K562 (cell line): Measurements from ENCODE around the gene RCSD1. TPM values are rescaled to one million over a fixed set of nuclear protein-coding genes. Genes with fewer than 3 reads are reported as not detected.

Experiments
- ATAC-seq: fragments of 200-7000 bp; cut with Tn5 transposase; 3 replicates; pipeline ENCODE4 v1.9.1; 2020; ENCODE audit warnings: moderate library complexity
- BruUV-seq: library from RNA; stranded (reverse); fragments of 400-500 nt; replicated peaks from 2 replicates; lab custom pipeline; 2021; lab: Mats Ljungman, UMichigan
- CTCF ChIA-PET: fragments of 300-600 bp; formaldehyde crosslinking; extraction: SDS; loops from one replicate; lab custom pipeline; 2021; ENCODE audit warnings: low intra/inter-chr PET ratio; lab: Yijun Ruan, JAX
- POLR2A ChIA-PET: fragments of 300-600, 350-650 bp; sonication (Branson Sonifier 250); formaldehyde crosslinking; extraction: SDS; loops from one replicate; lab custom pipeline; 2021; ENCODE audit warnings: antibody characterized with exemption, inconsistent platforms; lab: Yijun Ruan, JAX
- DNase-seq, 4 experiments: peaks; one replicate each; pipeline versions ENCODE4 v3.0.0 to v3.0.0-alpha.2; 2011 to 2018; ENCODE audit warnings: low spot score in 3 of 4, mixed read lengths in 3 of 4; ENCODE audit errors: extremely low read depth in 1 of 4
- FAIRE-seq: peaks from 2 replicates; lab custom pipeline; 2011; peaks lifted over from hg19 to GRCh38; lab: Jason Lieb, UNC
- H2AFZ ChIP-seq: 2 replicates; pipeline ENCODE4 v1.6.0; 2011; ENCODE audit warnings: low read depth, low read length, control low read depth, inconsistent platforms
- H3K27ac ChIP-seq: fragments of 200-600 bp; 3 replicates; pipeline ENCODE4 v1.8.0; 2011; ENCODE audit warnings: low read depth, mild to moderate bottlenecking, control low read depth, inconsistent platforms, low read length, moderate library complexity, mixed read lengths; ENCODE audit errors: extremely low read depth
- H3K27me3 ChIP-seq, 2 experiments: fragments of 300-600 bp in 1 of 2; 2 replicates in 1 of 2; 3 replicates in 1 of 2; pipeline versions ENCODE4 v1.6.0 to v1.8.0; 2011; ENCODE audit warnings: inconsistent platforms in 2 of 2, low read length in 2 of 2, mild to moderate bottlenecking in 1 of 2, mixed read lengths in 1 of 2, moderate library complexity in 1 of 2; ENCODE audit not compliant: control insufficient read depth in 2 of 2, insufficient read depth in 2 of 2
- H3K36me3 ChIP-seq: fragments of 300-600 bp; 3 replicates; pipeline ENCODE4 v1.8.0; 2011; ENCODE audit warnings: mild to moderate bottlenecking, low read length, inconsistent platforms; ENCODE audit not compliant: control insufficient read depth, insufficient read depth
- H3K4me1 ChIP-seq, 2 experiments: fragments of 200-600 bp in 1 of 2; replicated peaks in 1 of 2; 2 replicates in 1 of 2; 3 replicates in 1 of 2; pipeline versions ENCODE4 v1.5.1 to v1.8.0; 2011; ENCODE audit warnings: inconsistent platforms in 2 of 2, low read length in 2 of 2, mild to moderate bottlenecking in 1 of 2, mixed read lengths in 1 of 2, moderate library complexity in 1 of 2; ENCODE audit not compliant: control insufficient read depth in 2 of 2, insufficient read depth in 2 of 2
- H3K4me2 ChIP-seq: 2 replicates; pipeline ENCODE4 v1.6.1; 2011; ENCODE audit warnings: low read length, control low read depth, inconsistent platforms, mixed read lengths; ENCODE audit not compliant: insufficient read depth
- H3K4me3 ChIP-seq: fragments of 200-600 bp; sonication (generic), shearing (Covaris generic); 2 replicates; pipeline ENCODE4 v1.5.1; 2016; ENCODE audit warnings: control low read depth, inconsistent platforms
- H3K79me2 ChIP-seq: fragments of 200-600 bp; 3 replicates; pipeline ENCODE4 v1.8.0; 2011; ENCODE audit warnings: low read length, inconsistent platforms; ENCODE audit not compliant: control insufficient read depth, insufficient read depth
- H3K9ac ChIP-seq, 2 experiments: 2 replicates each; pipeline versions ENCODE4 v1.6.0 to v1.6.1; 2011; ENCODE audit warnings: low read depth in 2 of 2, low read length in 2 of 2, control low read depth in 1 of 2, inconsistent platforms in 1 of 2, mild to moderate bottlenecking in 1 of 2, mixed read lengths in 1 of 2; ENCODE audit not compliant: insufficient read depth in 1 of 2
- H3K9me1 ChIP-seq: one replicate; pipeline ENCODE4 v1.6.0; 2011; ENCODE audit warnings: inconsistent platforms, mild to moderate bottlenecking, low read length, moderate library complexity; ENCODE audit not compliant: control insufficient read depth, insufficient read depth
- H3K9me3 ChIP-seq: replicated peaks from 2 replicates; pipeline ENCODE4 v1.5.1; 2011; ENCODE audit warnings: low read depth, low read length, inconsistent platforms; ENCODE audit not compliant: control insufficient read depth, insufficient read depth
- H4K20me1 ChIP-seq: replicated peaks from 2 replicates; pipeline ENCODE4 v1.6.1; 2011; ENCODE audit warnings: low read length, inconsistent platforms, mixed read lengths; ENCODE audit not compliant: control insufficient read depth, insufficient read depth
- CHD4 ChIP-seq: fragments of 200-600 bp; sonication (generic); IDR thresholded peaks from 3 replicates; pipeline ENCODE4 v1.6.1; 2012; ENCODE audit warnings: low read depth, mild to moderate bottlenecking, mixed read lengths, low read length, inconsistent platforms; ENCODE audit not compliant: insufficient read depth, insufficient replicate concordance, poor library complexity, severe bottlenecking
- EHMT2 ChIP-seq: fragments of 450-650 bp; IDR thresholded peaks from 2 replicates; pipeline ENCODE4 v1.6.1; 2018; ENCODE audit warnings: antibody characterized with exemption
- ESRRA ChIP-seq: fragments of 450-650 bp; IDR thresholded peaks from 2 replicates; pipeline ENCODE4 v1.6.1; 2014; ENCODE audit warnings: low read depth, mild to moderate bottlenecking, moderate library complexity, borderline replicate concordance
- MTA2 ChIP-seq: fragments of 450-650 bp; IDR thresholded peaks from 2 replicates; pipeline ENCODE4 v1.6.1; 2016; ENCODE audit warnings: low read depth
- NFIC ChIP-seq: fragments of 450-650 bp; IDR thresholded peaks from 2 replicates; pipeline ENCODE4 v1.6.1; 2017; ENCODE audit warnings: mild to moderate bottlenecking, inconsistent platforms
- PHTF2 ChIP-seq: fragments of 250-450 bp; sonication (Bioruptor Pico); IDR thresholded peaks from 2 replicates; pipeline ENCODE4 v1.5.0; 2021; ENCODE audit warnings: mild to moderate bottlenecking
- RB1 ChIP-seq: fragments of 450-650 bp; IDR thresholded peaks from 2 replicates; pipeline ENCODE4 v1.6.1; 2017; ENCODE audit warnings: low read depth, mild to moderate bottlenecking
- RBM14 ChIP-seq: fragments of 200-400 bp; formaldehyde crosslinking; IDR thresholded peaks from 2 replicates; pipeline ENCODE4 v1.6.1; 2018; ENCODE audit warnings: low read depth, mild to moderate bottlenecking, low read length, moderate library complexity, borderline replicate concordance; ENCODE audit not compliant: insufficient read depth
- ZNF174 ChIP-seq: fragments of 250-450 bp; sonication (Bioruptor Pico); IDR thresholded peaks from 2 replicates; pipeline ENCODE4 v1.4.0; 2020; ENCODE audit warnings: mild to moderate bottlenecking
- WGBS: fragments of 100-300 bp; shearing (Covaris generic); methylation state at CpG from one replicate; pipeline ENCODE4 v1.1.6; 2016; ENCODE audit warnings: low coverage, mixed read lengths; ENCODE audit not compliant: insufficient coverage; ENCODE audit errors: missing lambda C conversion rate; 5-methylcytosine and 5-hydroxymethylcytosine counted together
- in situ Hi-C: fragments of 300-500 bp; cut with MboI; formaldehyde crosslinking; loops from 4 replicates; pipeline ENCODE4 v1.15.0; 2018; ENCODE audit warnings: inconsistent platforms, mixed read lengths
- intact Hi-C: fragments of 100-400 bp; cut with micrococcal nuclease; formaldehyde crosslinking; loops from 2 replicates; pipeline ENCODE4 v1.14.2; 2022
- polyA plus RNA-seq, 8 experiments: library from polyadenylated mRNA; depleted of rRNA in 4 of 8; stranded (reverse) in 5 of 8; unstranded in 3 of 8; fragments of >200 nt; fragmentation: Nextera tagmentation in 2 of 8; fragmentation: Illumina TruSeq in 1 of 8; extraction: Ambion mirVana in 2 of 8; extraction: Trizol in 1 of 8; gene quantifications; 2 replicates each; pipeline versions ENCODE4 v1.2.1 to v1.2.3, GENCODE V29; 2011 to 2014; ENCODE audit warnings: inconsistent platforms in 1 of 8, missing spikeins in 1 of 8
- total RNA-seq, 7 experiments: library from RNA; depleted of rRNA in 6 of 7; stranded (reverse); fragments of >200 nt in 6 of 7; fragmentation: Illumina TruSeq in 2 of 7; extraction: Trizol in 2 of 7; gene quantifications; 2 replicates each; pipeline versions ENCODE4 v1.2.1 to v1.2.3, GENCODE V29; 2011 to 2021; ENCODE audit warnings: low replicate concordance in 1 of 7
- TF ChIP-seq, protein P1 (sequence below): fragments of 200-800 bp; sonication (Bioruptor generic); IDR thresholded peaks from 2 replicates; pipeline ENCODE4 v1.6.1; 2016; ENCODE audit warnings: missing genetic modification characterization, missing compliant biosample characterization

Gene RCSD1
- total and polyA plus RNA-seq, 9 of the 15 experiments (the other 6 are each of a cell fraction or from before 2014, with no cell fraction given): 7.8 to 69.8 (median 45.3) TPM

DNA sequence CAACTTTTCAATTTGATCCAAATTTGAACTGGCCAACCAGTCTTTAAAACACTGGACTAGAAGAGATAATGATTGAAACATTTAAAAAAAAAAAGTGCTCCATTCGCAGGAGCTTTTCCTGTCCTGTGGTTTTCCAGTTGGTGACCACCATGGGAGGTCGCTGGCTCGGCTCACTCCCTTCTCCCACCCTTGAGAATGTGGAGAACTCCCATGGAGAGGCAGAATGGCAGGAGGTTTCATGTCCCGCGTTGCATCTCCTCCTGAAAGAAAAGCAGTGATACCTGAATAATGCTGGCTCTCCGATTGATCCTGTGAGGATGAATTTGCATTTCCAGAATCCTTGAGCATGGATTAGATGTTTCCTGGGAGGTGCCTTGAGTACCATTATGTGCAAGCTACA is 75.2 kb downstream of the RCSD1 start:
- WGBS: 56% methylated on average over 6 of the region's 6 CpGs
- no peaks in the 10 kb centered on the region for H3K27me3 ChIP-seq
- BruUV-seq: no TSS peak
- no peaks in the 10 kb centered on the region for H3K9me3 ChIP-seq
- ATAC-seq (no peak), DNase-seq (no peak)
- TF ChIP-seq RBM14 (no peak), ZNF174 (CRISPR knock-in tag) (no peak), CHD4 (no peak), RB1 (no peak), PHTF2 (CRISPR knock-in tag) (no peak), MTA2 (no peak), EHMT2 (no peak), NFIC (no peak), ESRRA (no peak)
- TF ChIP-seq, protein P1, sequence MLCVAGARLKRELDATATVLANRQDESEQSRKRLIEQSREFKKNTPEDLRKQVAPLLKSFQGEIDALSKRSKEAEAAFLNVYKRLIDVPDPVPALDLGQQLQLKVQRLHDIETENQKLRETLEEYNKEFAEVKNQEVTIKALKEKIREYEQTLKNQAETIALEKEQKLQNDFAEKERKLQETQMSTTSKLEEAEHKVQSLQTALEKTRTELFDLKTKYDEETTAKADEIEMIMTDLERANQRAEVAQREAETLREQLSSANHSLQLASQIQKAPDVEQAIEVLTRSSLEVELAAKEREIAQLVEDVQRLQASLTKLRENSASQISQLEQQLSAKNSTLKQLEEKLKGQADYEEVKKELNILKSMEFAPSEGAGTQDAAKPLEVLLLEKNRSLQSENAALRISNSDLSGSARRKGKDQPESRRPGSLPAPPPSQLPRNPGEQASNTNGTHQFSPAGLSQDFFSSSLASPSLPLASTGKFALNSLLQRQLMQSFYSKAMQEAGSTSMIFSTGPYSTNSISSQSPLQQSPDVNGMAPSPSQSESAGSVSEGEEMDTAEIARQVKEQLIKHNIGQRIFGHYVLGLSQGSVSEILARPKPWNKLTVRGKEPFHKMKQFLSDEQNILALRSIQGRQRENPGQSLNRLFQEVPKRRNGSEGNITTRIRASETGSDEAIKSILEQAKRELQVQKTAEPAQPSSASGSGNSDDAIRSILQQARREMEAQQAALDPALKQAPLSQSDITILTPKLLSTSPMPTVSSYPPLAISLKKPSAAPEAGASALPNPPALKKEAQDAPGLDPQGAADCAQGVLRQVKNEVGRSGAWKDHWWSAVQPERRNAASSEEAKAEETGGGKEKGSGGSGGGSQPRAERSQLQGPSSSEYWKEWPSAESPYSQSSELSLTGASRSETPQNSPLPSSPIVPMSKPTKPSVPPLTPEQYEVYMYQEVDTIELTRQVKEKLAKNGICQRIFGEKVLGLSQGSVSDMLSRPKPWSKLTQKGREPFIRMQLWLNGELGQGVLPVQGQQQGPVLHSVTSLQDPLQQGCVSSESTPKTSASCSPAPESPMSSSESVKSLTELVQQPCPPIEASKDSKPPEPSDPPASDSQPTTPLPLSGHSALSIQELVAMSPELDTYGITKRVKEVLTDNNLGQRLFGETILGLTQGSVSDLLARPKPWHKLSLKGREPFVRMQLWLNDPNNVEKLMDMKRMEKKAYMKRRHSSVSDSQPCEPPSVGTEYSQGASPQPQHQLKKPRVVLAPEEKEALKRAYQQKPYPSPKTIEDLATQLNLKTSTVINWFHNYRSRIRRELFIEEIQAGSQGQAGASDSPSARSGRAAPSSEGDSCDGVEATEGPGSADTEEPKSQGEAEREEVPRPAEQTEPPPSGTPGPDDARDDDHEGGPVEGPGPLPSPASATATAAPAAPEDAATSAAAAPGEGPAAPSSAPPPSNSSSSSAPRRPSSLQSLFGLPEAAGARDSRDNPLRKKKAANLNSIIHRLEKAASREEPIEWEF (CRISPR knock-in tag): no peak
- TF ChIP-seq, all 486 proteins: peak for 0
- in situ Hi-C loops (no loop called here), intact Hi-C loops (no loop called here)
- H3K27ac ChIP-seq: no peak overlapping the region
- ChIA-PET POLR2A (interaction anchor here (0.6 to 4.1 kb wide), 3 partner anchors 9 to 78 kb away, joined by 3 to 25 read pairs (median 14); no protein-coding TSS in a partner anchor), CTCF (no interaction called here)
- H3K4me3 ChIP-seq: no peak overlapping the region
- no peak overlapping the region for H3K9ac ChIP-seq
- no peaks in the 10 kb centered on the region for H4K20me1 ChIP-seq
- H3K36me3 ChIP-seq: peaks cover 16% of the 10 kb centered on the region; the same call in 2 of the 3 replicates
- no peaks in the 10 kb centered on the region for H3K9me1 ChIP-seq
- no peak overlapping the region for H2AFZ ChIP-seq
- no peaks in the 10 kb centered on the region for H3K79me2 ChIP-seq
- H3K4me2 ChIP-seq: no peak overlapping the region
- no peak for FAIRE-seq
- H3K4me1 ChIP-seq: no peaks in the 10 kb centered on the region
